ENCODE results near the gene AP1B1.

The AP1B1 gene

GRCh38 chr22:29335656-29336055, 52.7 kb downstream of the AP1B1 start:
- no peak for DNase-seq (ENCODE audit: extremely low read depth, low read depth)
- TF ChIP-seq CTCF (IDR thresholded peaks at IDR 0.05; ENCODE audit: low read depth, low read length), result no peak

DNA sequence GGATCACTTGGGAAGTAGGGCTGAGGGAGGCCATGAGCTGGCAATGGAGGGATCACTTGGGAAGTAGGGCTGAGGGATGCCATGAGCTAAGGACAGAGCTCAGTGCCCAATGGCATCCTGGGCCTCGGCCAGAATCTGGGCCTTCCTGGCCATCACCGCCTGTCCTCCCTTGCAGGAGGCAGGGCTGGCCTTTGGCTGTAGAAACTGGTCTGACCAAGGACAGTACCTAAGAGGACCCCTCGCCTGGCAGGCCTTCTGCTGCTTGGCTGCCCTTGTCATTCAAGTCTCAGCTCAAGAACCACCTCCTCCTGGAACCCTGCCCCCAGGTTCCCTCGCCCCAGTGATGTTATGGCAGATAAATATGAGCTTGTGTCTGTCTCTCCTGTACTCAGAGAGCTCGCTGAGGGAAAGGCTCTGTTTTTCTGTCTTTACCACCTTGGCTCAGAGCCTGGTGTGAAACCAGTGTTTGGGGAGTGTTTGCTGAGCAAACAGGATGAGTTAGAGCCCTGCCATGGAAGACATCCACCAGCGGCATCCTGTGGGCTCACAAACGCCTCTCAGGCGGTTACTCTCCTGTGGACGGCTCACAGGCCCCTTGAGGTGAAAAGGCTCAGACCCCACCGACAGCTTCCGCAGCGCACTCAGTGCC, 53.5 kb downstream of the AP1B1 start:
- DNase-seq (ENCODE audit: extremely low read depth, low read depth), result no peak
- no peak for TF ChIP-seq CTCF (IDR thresholded peaks at IDR 0.05; ENCODE audit: low read depth, low read length)

DNA sequence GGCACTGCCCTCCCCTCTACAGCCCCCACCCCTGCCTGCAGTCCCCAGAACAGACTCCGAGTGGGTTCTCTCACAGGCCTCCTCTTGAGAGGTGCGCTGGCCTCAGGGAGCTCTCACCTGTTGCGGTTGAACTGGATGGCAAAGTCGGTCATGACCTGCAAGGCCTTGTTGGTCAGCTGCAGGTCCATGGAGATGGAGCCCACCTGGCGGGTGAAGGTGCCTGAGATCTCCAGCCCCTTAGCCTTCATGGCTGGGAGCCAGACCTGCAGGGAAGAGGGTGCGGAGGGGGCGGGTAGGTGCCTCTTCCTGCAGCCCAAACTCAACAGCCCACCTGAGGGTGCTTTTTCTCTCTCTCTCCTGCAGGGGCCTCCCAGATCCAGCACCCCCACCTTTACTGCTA, 54.2 kb downstream of the AP1B1 start:
- no peak for TF ChIP-seq CTCF (IDR thresholded peaks at IDR 0.05; ENCODE audit: low read depth, low read length)
- no peak for DNase-seq (ENCODE audit: extremely low read depth, low read depth)

DNA sequence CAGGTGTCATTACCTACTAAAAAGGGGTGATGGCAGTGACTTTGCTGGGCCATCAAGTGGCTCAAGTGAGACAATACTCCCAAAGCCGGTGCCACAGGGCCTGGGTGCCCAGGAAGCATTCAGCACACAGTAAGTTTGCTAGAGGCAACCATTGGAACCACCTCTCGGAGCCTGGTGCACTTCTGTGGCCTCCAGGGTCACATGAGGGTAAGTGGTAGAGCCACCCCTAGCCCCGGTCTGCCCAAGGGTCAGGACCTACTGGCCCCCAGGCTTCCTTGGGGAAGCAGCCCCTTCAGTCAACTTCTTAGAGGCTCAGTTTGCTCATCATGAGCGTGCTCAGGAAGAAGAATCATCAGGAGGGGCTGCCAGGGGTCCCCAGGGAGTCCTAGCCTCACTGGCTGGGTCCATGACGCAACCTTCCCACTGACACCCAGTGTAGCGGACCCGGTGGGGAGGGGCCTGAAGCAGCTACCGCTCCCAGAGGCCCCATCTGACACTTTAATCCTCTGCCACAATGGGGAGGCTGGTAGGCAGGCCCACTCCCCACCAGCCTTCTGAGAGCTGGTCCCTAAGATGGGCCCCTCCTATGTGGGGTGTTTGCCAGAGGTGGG, 55.4 kb downstream of the AP1B1 start:
- TF ChIP-seq CTCF (IDR thresholded peaks at IDR 0.05; ENCODE audit: low read depth, low read length), result no peak

DNA sequence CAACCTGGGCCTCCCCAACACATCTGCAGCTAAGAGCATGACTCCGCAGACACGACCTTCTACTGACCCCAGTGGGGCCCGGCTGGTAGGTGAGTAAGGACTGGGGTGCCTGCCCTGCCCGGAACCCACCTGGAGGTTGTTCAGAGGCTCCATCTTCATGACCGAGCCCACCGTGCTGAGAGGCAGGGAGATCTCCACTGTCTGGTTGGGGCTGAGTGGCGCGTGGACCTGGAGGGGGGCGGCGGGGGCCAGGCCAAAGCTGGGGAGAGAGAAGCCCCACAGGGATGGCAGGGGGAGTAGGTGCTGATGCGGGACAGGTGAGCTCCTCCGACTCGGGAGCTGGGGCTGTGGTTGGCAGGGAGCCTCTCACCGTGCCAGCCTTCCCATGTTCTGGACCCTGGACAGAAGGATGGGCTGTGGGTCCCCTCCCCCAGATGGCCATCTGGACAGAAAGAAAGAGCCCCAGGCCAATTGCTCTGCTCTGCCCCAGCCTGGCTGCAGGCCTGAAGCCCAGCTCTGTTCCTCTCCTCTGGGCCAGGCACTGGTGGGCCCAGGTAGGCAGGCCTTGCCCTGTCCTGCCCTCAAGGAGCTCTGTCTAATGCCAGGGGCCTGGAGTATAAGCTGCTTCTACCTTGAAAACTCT, 56.6 kb downstream of the AP1B1 start:
- TF ChIP-seq CTCF (IDR thresholded peaks at IDR 0.05; ENCODE audit: low read depth, low read length), result no peak
- DNase-seq (ENCODE audit: extremely low read depth, low read depth), result no peak

More for the DNA sequence above, 55.4 kb downstream of the AP1B1 start:
- no peak for DNase-seq (ENCODE audit: extremely low read depth, low read depth)

DNA sequence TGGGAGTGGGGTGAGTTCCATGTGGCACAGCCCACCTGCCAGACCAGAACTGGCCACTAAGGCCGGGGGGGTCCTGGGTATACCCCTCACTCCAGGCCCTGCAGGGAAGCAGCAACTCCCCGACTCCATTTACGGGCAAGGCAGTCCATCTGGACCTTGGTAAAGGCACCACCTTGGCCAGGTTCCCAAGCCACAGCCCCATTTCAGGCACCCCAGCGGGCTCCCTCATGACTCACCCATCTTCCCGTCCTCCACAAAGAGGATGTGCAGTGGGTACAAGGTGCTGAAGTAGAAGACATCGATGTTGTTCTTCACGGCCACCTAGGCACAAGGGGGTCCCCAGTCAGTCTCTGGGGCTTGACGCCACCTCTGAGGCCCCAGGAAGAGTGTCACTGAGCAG, 57.2 kb downstream of the AP1B1 start:
- TF ChIP-seq CTCF (IDR thresholded peaks at IDR 0.05; ENCODE audit: low read depth, low read length), result no peak
- no peak for DNase-seq (ENCODE audit: extremely low read depth, low read depth)

GRCh38 chr22:29330753-29331152, 57.6 kb downstream of the AP1B1 start:
- TF ChIP-seq CTCF (IDR thresholded peaks at IDR 0.05; ENCODE audit: low read depth, low read length), result no peak
- no peak for DNase-seq (ENCODE audit: extremely low read depth, low read depth)
